Measurements from ENCODE around the gene GTF2B. TPM values are rescaled to one million over a fixed set of nuclear protein-coding genes. Genes with fewer than 3 reads are reported as not detected.
"Not testable (repeated sequence)": the region's sequence is repeated elsewhere in the genome, so short reads cannot be mapped to it uniquely, and the experiment has no call there.

GTF2B gene
- total and polyA plus RNA-seq, 2 donors: 26.4 to 67.9 TPM

DNA sequence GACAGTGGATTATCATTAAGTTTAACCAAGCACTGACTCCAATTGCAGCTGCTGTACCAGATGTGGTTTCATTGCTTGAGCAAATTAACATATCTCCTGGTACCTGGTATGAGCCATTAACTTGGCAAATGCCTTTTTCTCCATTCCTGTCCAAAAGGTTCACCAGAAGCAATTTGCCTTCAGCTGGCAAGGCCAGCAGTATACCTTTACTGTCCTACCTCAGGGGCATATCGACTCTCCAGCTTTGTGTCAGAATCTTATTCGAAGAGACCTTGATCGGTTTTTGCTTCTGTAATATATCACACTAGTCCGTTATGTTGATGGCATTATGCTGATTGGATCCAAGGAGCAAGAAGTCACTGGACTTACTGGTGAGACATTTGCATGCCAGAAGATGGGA lies 9.5 kb upstream of the GTF2B start:
- H3K27ac ChIP-seq (ENCODE audit: low read depth): no peak overlapping the region
- no peak overlapping the region for H3K4me3 ChIP-seq (ENCODE audit: low read depth, low read length)
- H3K4me1 ChIP-seq (ENCODE audit: insufficient read depth): no peaks in the 10 kb centered on the region
- WGBS: 95% methylated on average over 4 of the region's 4 CpGs
- no peaks in the 10 kb centered on the region for H3K36me3 ChIP-seq (ENCODE audit: insufficient read depth)
- DNase-seq (ENCODE audit: extremely low spot score): no peak

DNA sequence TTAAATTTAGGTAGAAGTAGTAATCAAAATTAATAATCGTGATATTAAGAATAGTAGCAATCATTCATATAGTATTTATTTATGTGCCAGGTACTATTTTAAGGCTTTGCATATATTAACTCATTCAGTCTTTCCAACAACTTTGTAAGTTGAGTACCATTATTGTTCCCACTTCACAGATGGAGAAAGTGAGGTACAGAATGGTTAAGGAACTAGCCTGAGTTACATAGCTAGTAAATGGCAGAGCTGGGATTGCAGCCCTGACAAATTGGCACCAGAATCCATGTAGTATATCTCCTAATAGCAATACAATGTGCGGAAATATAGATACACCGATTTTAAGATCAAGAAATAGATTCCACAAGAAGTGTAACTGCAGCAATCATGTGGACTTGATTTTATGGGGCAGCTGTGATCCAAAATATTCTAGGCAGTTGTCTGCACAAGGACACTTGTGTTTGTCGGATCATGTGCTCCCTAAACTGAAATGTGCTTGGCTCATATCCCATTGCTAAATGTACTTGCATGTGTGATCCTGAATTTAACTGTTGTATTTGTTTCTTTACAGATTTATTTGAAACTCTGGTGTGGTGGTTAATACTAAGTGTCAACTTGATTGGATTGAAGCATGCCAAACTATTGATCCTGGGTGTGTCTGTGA lies 5.8 kb upstream of the GTF2B start:
- WGBS: 76% methylated on average over 4 of the region's 4 CpGs
- no peak for DNase-seq (ENCODE audit: extremely low spot score)

DNA sequence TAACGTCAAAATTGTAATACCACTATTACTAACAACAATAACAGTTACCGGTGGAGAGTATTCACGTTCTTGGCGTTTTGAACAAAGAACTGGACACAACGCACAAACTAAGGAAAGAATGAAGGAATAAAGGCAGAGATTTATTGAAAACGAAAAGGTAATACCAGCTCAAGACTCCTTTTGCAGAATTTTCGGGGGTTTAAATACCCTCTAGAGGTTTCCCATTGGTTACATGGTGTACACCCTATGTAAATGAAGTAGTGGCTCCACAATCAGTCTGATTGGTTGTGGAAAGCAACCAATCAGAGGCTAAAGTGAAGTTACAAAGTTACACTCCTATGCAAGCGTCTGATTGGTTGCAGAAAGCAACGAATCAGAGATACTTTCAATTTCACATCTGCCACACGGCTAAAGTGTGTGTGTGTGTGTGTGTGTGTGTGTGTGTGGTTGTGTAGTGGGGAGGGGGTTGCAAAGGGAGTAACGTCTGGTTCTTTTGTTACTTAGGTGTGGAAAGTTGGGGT lies 1.1 kb upstream of the GTF2B start:
- H3K4me3 ChIP-seq (ENCODE audit: low read depth, low read length): no peak overlapping the region

More for the DNA sequence above, 5.8 kb upstream of the GTF2B start:
- Histone ChIP-seq H3K4me3 (ENCODE audit: low read depth, low read length) (no peak overlapping the region), H3K36me3 (ENCODE audit: insufficient read depth) (no peaks in the 10 kb centered on the region), H3K4me1 (ENCODE audit: insufficient read depth) (no peaks in the 10 kb centered on the region), H3K27ac (ENCODE audit: low read depth) (no peak overlapping the region)

DNA sequence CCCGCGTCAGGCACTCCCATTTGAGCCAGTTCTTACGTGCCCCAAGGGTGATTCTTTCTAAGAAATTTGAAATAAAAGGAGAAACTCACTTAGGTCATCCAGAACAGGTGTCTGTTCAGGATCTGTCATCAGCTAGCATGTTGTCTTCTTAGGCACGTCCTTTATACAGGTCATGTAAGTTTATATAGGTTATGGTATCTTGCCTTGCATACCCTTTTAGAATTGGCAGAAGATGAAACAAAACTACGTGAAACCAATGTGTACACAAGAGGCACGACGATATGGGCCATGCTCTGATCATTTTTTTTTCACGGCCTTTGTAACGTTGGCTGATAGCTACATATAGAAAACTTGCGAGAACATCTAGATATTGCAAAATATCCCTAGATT lies 579 bp upstream of the GTF2B start:
- Histone ChIP-seq H3K4me1 (ENCODE audit: insufficient read depth) (no peaks in the 10 kb centered on the region), H3K4me3 (ENCODE audit: low read depth, low read length) (peak overlapping the region; percentile 83), H3K36me3 (ENCODE audit: insufficient read depth) (no peaks in the 10 kb centered on the region), H3K27ac (ENCODE audit: low read depth) (no peak overlapping the region)
- no peak for DNase-seq (ENCODE audit: extremely low spot score)
- WGBS: 18% methylated on average over 10 of the region's 10 CpGs

More for the DNA sequence above, 1.1 kb upstream of the GTF2B start:
- 77% methylated on average over 11 of the region's 11 CpGs for WGBS
- no peaks in the 10 kb centered on the region for H3K36me3 ChIP-seq (ENCODE audit: insufficient read depth)
- no peak overlapping the region for H3K27ac ChIP-seq (ENCODE audit: low read depth)
- no peaks in the 10 kb centered on the region for H3K4me1 ChIP-seq (ENCODE audit: insufficient read depth)
- DNase-seq (ENCODE audit: extremely low spot score): no peak

DNA sequence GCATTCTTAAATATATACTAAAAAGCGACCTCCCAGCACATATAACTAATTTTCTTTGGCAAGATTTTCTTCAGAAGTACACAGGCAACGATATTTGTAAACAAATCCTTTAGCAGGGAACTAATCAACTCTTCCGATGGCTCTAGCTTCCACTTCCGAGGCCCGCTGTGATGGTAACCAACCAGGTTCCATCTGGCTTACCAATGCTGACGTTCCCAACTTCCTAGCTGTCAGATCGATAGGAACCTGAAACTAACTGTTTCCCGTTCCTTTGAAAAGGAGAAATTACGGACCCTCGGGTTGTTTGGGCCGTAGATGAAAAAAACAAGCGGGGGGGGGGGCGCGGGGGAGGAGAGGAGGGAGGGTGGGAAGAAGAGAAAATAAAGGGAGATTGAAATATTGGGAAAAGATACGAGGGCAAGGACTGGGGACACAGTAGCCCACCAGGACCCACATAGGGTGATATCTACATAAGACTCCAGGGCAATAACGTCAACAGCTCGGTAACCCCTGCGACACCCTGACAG lies 513 bp downstream of the GTF2B start:
- DNase-seq (ENCODE audit: extremely low spot score): no peak
- WGBS: under 1% methylated on average over 16 of the region's 18 CpGs

DNA sequence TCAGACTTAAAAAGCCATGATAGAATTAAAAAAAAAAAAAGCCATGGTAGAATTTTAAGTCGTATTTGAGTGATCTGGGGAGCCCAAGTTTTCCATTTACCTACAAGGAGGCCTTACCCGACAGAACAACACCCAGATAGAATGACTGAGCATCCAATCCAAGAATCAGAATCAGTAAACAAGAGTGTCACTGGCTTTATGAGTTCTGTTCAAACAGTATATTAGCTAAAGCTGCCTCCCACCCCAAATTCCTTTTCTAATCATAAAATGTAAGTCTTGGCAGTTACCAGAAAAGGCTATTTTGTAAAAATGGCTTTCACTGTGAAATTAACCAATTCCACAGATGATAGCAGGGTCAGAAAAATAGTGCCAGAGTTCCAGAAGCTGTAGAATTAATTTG lies 1.2 kb downstream of the GTF2B start:
- Histone ChIP-seq H3K36me3 (ENCODE audit: insufficient read depth) (peaks cover 5% of the 10 kb centered on the region), H3K4me3 (ENCODE audit: low read depth, low read length) (peak overlapping the region; percentile 83), H3K27ac (ENCODE audit: low read depth) (no peak overlapping the region), H3K4me1 (ENCODE audit: insufficient read depth) (no peaks in the 10 kb centered on the region)
- WGBS: 48% methylated on average over 2 of the region's 2 CpGs
- no peak for DNase-seq (ENCODE audit: extremely low spot score)

More for the DNA sequence above, 513 bp downstream of the GTF2B start:
- Histone ChIP-seq H3K36me3 (ENCODE audit: insufficient read depth) (peaks cover 4% of the 10 kb centered on the region), H3K27ac (ENCODE audit: low read depth) (peak overlapping the region; percentile 96), H3K4me1 (ENCODE audit: insufficient read depth) (no peaks in the 10 kb centered on the region), H3K4me3 (ENCODE audit: low read depth, low read length) (peak overlapping the region; percentile 83)

DNA sequence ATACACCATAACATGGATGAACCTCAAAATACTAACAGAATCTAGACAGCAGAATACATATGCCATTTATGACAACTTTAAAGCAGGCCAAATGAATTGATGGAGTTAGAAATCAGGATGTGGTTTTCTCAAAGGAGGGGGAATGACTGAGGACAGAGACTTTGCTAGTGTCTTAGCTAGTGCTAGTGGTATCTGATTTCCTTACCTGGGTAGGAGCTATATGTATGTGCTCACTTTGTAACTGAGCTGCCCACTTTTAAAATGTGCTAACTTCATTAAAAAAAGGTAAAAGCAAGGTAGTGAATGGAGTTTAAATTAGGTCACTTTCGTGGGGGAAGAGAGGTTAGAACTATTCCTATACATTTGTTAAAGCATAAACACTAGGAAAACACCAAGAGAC lies 2.6 kb downstream of the GTF2B start:
- Histone ChIP-seq H3K4me1 (ENCODE audit: insufficient read depth) (no peaks in the 10 kb centered on the region), H3K27ac (ENCODE audit: low read depth) (no peak overlapping the region), H3K4me3 (ENCODE audit: low read depth, low read length) (no peak overlapping the region), H3K36me3 (ENCODE audit: insufficient read depth) (peaks cover 5% of the 10 kb centered on the region)
- DNase-seq (ENCODE audit: extremely low spot score): no peak
- 87% methylated on average over 1 of the region's 1 CpG for WGBS

DNA sequence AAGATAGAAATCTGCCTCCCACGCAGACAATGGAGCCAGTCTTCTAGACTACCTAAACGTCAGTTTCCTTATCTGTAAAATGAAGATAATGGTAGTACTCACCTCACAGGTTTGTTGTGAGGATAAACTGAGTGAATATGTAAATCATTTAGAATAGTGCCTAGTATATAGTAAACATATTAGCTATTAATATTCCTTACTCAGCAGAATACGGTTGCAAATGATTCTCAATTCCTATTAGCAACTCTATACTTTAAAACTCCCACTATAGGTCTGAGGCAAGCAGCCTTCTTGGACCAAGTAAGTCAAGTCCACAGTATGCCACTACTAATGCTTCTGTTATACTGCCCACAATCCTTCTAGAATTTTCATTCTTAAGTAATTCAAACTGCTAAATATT lies 5.4 kb downstream of the GTF2B start:
- Histone ChIP-seq H3K4me1 (ENCODE audit: insufficient read depth) (no peaks in the 10 kb centered on the region), H3K36me3 (ENCODE audit: insufficient read depth) (peaks cover 5% of the 10 kb centered on the region), H3K27ac (ENCODE audit: low read depth) (no peak overlapping the region), H3K4me3 (ENCODE audit: low read depth, low read length) (no peak overlapping the region)
- 81% methylated on average over 3 of the region's 3 CpGs for WGBS
- no peak for DNase-seq (ENCODE audit: extremely low spot score)

DNA sequence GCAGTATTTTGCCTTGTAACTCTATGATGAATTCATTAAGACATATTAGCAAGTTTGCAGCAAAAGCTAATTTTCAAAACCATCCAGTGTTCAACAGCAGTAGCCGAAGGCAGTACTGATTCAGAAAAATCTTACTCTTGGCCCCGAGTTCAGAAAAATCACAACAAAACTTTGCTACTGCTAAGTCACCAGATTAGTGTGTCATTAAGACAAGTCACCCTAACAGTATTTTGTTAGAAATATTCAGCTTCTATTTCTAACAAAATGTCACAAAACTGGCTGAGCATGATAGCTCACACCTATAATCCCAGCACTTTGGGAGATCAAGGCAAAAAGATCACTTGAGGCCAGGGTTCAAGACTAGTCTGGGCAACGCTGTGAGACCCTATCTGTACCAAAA lies 8.2 kb downstream of the GTF2B start:
- Histone ChIP-seq H3K4me1 (ENCODE audit: insufficient read depth) (no peaks in the 10 kb centered on the region), H3K27ac (ENCODE audit: low read depth) (no peak overlapping the region), H3K4me3 (ENCODE audit: low read depth, low read length) (no peak overlapping the region), H3K36me3 (ENCODE audit: insufficient read depth) (peaks cover 5% of the 10 kb centered on the region)
- WGBS: 77% methylated on average over 3 of the region's 3 CpGs
- no peak for DNase-seq (ENCODE audit: extremely low spot score)

DNA sequence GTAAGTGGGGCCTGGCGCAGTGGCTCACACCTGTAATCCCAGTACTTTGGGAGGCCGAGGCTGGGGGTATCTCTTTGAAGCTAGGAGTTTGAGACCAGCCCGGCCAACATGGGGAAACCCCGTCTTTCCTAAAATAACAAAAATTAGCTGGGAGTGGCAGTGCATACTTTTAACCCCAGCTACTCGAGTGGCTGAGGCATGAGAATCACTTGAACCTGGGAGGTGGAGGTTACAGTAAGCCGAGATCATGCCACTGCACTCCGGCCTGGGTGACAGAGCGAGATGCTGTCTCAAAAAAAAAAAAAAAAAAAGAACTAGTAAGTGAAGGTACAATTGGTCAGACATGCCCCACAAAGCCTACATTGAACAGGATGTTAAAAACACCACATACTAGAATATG lies 10.7 kb downstream of the GTF2B start:
- not testable (repeated sequence) for H3K4me3 ChIP-seq (ENCODE audit: low read depth, low read length); H3K27ac ChIP-seq (ENCODE audit: low read depth); DNase-seq (ENCODE audit: extremely low spot score); H3K4me1 ChIP-seq (ENCODE audit: insufficient read depth); H3K36me3 ChIP-seq (ENCODE audit: insufficient read depth)
- 76% methylated on average over 8 of the region's 8 CpGs for WGBS

DNA sequence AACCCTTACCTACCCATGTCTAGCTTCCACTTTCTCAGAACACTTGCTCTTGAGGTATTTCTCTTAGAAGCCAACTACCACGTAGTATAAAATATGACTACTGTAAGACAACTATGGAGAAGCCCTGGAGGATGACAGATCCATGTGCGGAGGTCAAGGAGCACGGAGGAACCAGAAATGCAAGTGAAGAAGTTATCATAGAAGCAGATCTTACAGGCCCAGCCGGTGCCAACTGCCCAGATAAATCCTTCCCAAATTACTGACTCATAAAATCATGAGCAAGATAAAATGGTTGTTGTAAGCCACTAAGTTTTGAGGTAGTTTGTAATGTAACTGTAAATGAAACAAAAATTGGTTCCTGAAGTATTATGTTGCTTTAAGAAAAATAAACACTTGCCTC lies 12.6 kb downstream of the GTF2B start:
- Histone ChIP-seq H3K27ac (ENCODE audit: low read depth) (no peak overlapping the region), H3K4me1 (ENCODE audit: insufficient read depth) (no peaks in the 10 kb centered on the region), H3K4me3 (ENCODE audit: low read depth, low read length) (no peak overlapping the region), H3K36me3 (ENCODE audit: insufficient read depth) (no peaks in the 10 kb centered on the region)
- WGBS: 52% methylated on average over 4 of the region's 4 CpGs
- no peak for DNase-seq (ENCODE audit: extremely low spot score)

DNA sequence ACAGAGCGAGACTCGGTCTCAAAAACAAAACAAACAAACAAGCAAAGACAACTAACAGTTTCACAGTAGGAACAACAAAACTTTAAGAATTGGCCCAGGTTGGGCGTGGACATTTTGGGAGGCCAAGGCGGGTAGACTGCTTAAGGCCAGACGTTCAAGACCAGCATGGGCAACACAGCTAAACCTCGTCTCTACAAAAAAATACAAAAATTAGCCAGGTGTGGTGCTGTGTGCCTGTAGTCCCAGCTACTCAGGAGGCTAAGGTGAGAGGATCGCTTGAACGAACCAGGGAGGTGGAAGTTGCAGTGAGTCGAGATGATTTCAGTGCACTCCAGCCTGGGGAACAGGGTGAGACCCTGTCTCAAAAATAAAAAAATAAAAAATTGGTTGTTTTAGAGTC lies 13.5 kb downstream of the GTF2B start:
- H3K27ac ChIP-seq (ENCODE audit: low read depth): no peak overlapping the region
- WGBS: 78% methylated on average over 9 of the region's 9 CpGs
- DNase-seq (ENCODE audit: extremely low spot score): no peak
- H3K4me3 ChIP-seq (ENCODE audit: low read depth, low read length): no peak overlapping the region
- no peaks in the 10 kb centered on the region for H3K36me3 ChIP-seq (ENCODE audit: insufficient read depth)
- H3K4me1 ChIP-seq (ENCODE audit: insufficient read depth): no peaks in the 10 kb centered on the region

DNA sequence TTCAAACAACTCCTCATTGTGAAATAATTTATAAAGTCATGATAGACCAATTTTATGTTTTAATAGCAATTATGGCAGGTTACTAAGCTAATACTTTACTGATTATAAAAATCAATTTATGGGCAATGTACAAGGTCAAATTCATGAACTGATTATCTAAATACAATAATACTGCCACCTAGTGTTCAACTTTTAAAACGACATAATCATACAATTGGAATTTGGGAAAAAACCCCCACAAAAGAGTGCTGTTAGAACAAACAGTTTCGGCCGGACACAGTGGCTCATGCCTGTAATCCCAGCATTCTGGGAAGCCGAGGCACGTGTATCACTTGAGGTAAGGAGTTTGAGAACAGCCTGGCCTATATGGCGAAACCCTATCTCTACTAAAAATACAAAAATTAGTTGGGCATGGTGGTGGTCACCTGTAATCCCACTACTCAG lies 14.0 kb downstream of the GTF2B start:
- Histone ChIP-seq H3K27ac (ENCODE audit: low read depth) (no peak overlapping the region), H3K4me1 (ENCODE audit: insufficient read depth) (no peaks in the 10 kb centered on the region)
- no peak for DNase-seq (ENCODE audit: extremely low spot score)

DNA sequence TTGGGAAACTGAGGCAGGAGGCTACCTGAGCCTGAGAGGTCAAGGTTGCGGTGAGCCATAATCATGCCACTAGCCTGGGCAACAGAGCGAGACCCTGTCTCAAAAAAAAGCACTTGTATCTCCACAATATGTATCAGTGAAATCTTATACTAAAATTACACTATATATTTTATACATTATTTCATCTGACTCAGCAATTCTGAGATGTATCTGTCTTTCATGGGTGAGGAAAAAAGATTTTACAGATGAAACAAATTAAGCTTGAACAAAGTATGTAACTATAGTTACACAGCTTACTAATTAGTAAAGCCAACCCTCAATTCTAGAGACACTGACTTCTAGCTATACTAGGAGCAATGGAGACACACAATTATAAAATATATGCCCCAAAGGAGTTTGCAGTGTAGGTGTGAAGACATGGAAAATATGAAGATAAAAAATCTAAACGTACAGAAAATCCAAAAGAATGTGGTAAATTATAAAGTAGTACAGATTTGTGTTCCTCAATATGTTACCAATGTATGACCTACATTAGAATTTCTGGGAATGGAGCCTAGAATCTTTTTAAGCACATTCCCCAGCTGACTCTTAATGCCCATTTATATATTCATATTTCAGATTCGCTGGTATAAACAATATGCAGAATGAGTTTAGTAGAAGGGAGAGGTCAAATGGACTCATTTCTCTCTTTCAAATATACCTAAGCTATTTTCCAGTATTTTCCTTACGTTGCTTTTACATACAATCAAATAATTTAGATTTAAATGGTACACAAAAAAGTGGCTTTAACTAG lies 14.6 kb downstream of the GTF2B start:
- H3K27ac ChIP-seq (ENCODE audit: low read depth): no peak overlapping the region
- no peak overlapping the region for H3K4me3 ChIP-seq (ENCODE audit: low read depth, low read length)
- WGBS: 55% methylated on average over 5 of the region's 5 CpGs
- H3K36me3 ChIP-seq (ENCODE audit: insufficient read depth): no peaks in the 10 kb centered on the region
- no peaks in the 10 kb centered on the region for H3K4me1 ChIP-seq (ENCODE audit: insufficient read depth)
- no peak for DNase-seq (ENCODE audit: extremely low spot score)

More for the DNA sequence above, 14.0 kb downstream of the GTF2B start:
- 24% methylated on average over 6 of the region's 6 CpGs for WGBS
- H3K4me3 ChIP-seq (ENCODE audit: low read depth, low read length): no peak overlapping the region
- H3K36me3 ChIP-seq (ENCODE audit: insufficient read depth): no peaks in the 10 kb centered on the region
